KMS-11 (cell line): ENCODE data around the gene FAM168A.

Experiments
- H2AFZ ChIP-seq: fragments of 200-600 bp; sonication (generic); 2 replicates; pipeline ENCODE4 v1.6.1; 2016; ENCODE audit warnings: antibody characterized with exemption, mixed run types, low read depth
- H3K27ac ChIP-seq: fragments of 200-600 bp; sonication (generic); 2 replicates; pipeline ENCODE4 v1.6.1; 2016; ENCODE audit warnings: mild to moderate bottlenecking, mixed run types
- H3K27me3 ChIP-seq: fragments of 200-600 bp; sonication (generic); 2 replicates; pipeline ENCODE4 v1.6.1; 2017; ENCODE audit warnings: mild to moderate bottlenecking, low read depth, mixed run types, moderate library complexity; ENCODE audit not compliant: insufficient read depth
- H3K36me3 ChIP-seq: fragments of 200-600 bp; sonication (generic); 2 replicates; pipeline ENCODE4 v1.6.1; 2017; ENCODE audit warnings: mild to moderate bottlenecking, mixed run types; ENCODE audit not compliant: insufficient read depth
- H3K4me1 ChIP-seq: fragments of 200-600 bp; sonication (generic); 2 replicates; pipeline ENCODE4 v1.6.1; 2016; ENCODE audit warnings: mild to moderate bottlenecking, low read depth, mixed run types; ENCODE audit not compliant: poor library complexity, severe bottlenecking
- H3K4me2 ChIP-seq: fragments of 200-600 bp; sonication (generic); 2 replicates; pipeline ENCODE4 v1.7.0; 2016; ENCODE audit warnings: mild to moderate bottlenecking, mixed run types
- H3K4me3 ChIP-seq: fragments of 200-600 bp; sonication (generic); IDR thresholded peaks from 2 replicates; pipeline ENCODE4 v1.6.1; 2017; ENCODE audit warnings: low read depth, low read length, mixed read lengths; ENCODE audit not compliant: insufficient read depth
- H3K79me2 ChIP-seq: fragments of 200-600 bp; sonication (generic); 2 replicates; pipeline ENCODE4 v1.6.1; 2016; ENCODE audit warnings: low read depth, mixed run types; ENCODE audit not compliant: insufficient read depth
- H3K9ac ChIP-seq: fragments of 200-600 bp; sonication (generic); 2 replicates; pipeline ENCODE4 v1.6.1; 2016; ENCODE audit warnings: mild to moderate bottlenecking, mixed run types
- H4K20me1 ChIP-seq: fragments of 200-600 bp; sonication (generic); 2 replicates; pipeline ENCODE4 v1.6.1; 2016; ENCODE audit warnings: mild to moderate bottlenecking, mixed run types; ENCODE audit not compliant: insufficient read depth
- CTCF ChIP-seq: fragments of 200-600 bp; sonication (generic); conservative IDR thresholded peaks from 2 replicates; pipeline ENCODE4 v1.6.1; 2017; ENCODE audit warnings: low read depth, mild to moderate bottlenecking, antibody characterized with exemption, low read length, moderate library complexity, mixed read lengths

The FAM168A gene

DNA sequence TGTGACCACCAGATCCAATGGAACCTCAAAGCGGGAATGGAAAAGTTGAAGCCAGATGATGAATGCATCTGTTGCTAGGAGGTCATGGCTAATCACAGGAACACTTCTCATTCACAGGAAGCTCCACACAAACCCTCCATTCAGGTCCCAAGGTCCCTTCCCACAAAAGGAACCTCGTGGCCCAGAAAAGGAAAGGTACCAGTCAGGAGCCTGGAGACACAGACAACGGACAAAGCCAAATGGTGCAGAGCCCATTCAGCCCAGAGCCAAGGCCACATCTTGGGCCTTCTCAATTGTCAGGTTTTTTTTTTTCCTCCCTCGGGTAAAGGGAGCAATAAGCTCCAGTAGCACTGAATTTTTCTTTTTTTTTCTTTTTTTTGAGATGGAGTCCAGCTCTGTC lies 87.0 kb downstream of the FAM168A start:
- H3K79me2 ChIP-seq = no peaks in the 10 kb centered on the region
- no peaks in the 10 kb centered on the region for H4K20me1 ChIP-seq
- H2AFZ ChIP-seq = no peak overlapping the region
- no peak overlapping the region for H3K4me3 ChIP-seq
- H3K4me2 ChIP-seq = no peak overlapping the region
- TF ChIP-seq CTCF = no peak
- no peaks in the 10 kb centered on the region for H3K4me1 ChIP-seq
- H3K9ac ChIP-seq = no peak overlapping the region
- no peak overlapping the region for H3K27ac ChIP-seq
- no peaks in the 10 kb centered on the region for H3K27me3 ChIP-seq
- H3K36me3 ChIP-seq = no peaks in the 10 kb centered on the region

DNA sequence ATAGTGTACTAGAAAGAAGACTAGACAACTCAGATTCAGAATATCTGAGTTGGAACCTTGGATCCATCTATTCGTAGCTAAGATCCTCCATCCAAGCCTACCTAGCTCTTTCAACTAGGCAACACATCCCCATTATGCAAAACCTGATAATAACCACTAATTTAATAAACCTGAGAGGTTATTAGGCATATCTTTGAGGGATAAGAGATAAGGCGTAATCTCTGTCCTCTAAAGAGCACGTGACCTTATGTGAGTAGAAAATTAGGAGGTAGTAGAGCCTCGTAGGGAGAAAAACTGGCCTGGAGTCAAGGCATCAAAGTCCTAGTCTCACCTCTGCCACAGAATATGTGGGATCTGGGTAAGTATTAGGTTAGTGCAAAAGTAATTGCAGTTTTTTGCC lies 87.8 kb downstream of the FAM168A start:
- Histone ChIP-seq H2AFZ (no peak overlapping the region), H3K4me1 (no peaks in the 10 kb centered on the region), H3K36me3 (no peaks in the 10 kb centered on the region), H3K27ac (no peak overlapping the region), H3K4me2 (no peak overlapping the region), H3K9ac (no peak overlapping the region), H4K20me1 (no peaks in the 10 kb centered on the region), H3K79me2 (no peaks in the 10 kb centered on the region), H3K27me3 (no peaks in the 10 kb centered on the region), H3K4me3 (no peak overlapping the region)
- no peak for TF ChIP-seq CTCF

GRCh38 chr11:73509188-73509587 lies 88.7 kb downstream of the FAM168A start:
- no peak for TF ChIP-seq CTCF

DNA sequence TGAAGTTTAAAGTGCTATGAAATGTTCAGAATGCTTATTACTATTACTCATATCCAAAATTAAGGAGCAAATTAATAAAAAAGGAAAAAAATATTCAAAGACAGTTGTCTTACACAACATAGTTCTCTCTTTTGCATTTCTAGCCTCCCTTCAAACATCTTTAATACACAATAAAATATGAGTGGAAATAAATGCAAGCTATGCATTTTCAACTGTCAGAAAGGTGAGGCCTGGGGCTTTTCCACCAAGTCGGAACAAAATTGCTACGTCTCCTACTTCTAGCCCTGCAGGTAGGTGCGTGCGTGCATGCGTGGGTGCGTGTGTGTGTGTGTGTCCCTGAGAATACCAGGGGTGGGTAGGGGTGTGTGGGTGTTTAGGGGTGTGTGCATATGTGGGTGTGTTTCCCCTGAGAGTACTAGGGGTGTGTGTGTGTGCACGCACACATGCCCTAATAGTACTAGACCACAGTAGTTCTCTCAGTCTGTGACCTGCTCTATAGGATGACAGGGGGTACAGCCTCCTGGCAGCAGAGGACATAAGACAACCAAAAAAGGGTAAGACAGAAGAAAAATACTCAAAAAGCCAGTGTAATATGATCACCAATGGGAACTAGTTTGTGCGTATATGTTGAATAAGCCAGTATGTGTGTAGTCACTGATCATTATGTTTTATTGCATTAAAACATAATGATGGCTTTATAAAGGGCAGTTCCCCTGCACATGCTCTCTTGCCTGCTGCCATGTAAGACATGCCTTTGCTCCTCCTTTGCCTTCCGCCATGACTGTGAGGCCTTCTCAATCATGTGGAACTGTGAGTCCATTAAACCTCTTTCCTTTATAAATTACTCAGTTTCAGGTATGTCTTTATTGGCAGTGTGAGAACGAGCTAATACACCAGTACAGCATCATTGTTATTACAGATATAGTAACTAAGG lies 89.4 kb downstream of the FAM168A start:
- Histone ChIP-seq H3K27ac (no peak overlapping the region), H3K9ac (no peak overlapping the region)

More at GRCh38 chr11:73509188-73509587, 88.7 kb downstream of the FAM168A start:
- Histone ChIP-seq H3K4me1 (no peaks in the 10 kb centered on the region), H3K79me2 (no peaks in the 10 kb centered on the region), H4K20me1 (no peaks in the 10 kb centered on the region), H3K4me2 (no peak overlapping the region), H3K9ac (no peak overlapping the region), H3K27me3 (no peaks in the 10 kb centered on the region), H3K36me3 (no peaks in the 10 kb centered on the region), H3K4me3 (no peak overlapping the region), H3K27ac (no peak overlapping the region), H2AFZ (no peak overlapping the region)

More for the DNA sequence above, 89.4 kb downstream of the FAM168A start:
- Histone ChIP-seq H3K27me3 (no peaks in the 10 kb centered on the region), H3K4me2 (no peak overlapping the region), H3K4me1 (no peaks in the 10 kb centered on the region), H3K79me2 (no peaks in the 10 kb centered on the region), H2AFZ (no peak overlapping the region), H3K36me3 (no peaks in the 10 kb centered on the region), H3K4me3 (no peak overlapping the region), H4K20me1 (no peaks in the 10 kb centered on the region)
- no peak for TF ChIP-seq CTCF
